ENCODE data around the gene INPP5J. TPM values are rescaled to one million over a fixed set of nuclear protein-coding genes. Genes with fewer than 3 reads are reported as not detected.

The INPP5J gene
- total RNA-seq, 2 donors from 2014 or later = 3.5 to 5.4 TPM

GRCh38 chr22:31136155-31136554 is 13.4 kb downstream of the INPP5J start:
- Mint-ChIP-seq H3K36me3 (ENCODE audit: low read depth) (no peaks in the 10 kb centered on the region), H3K4me3 (no peak overlapping the region), H3K4me1 (peaks cover 7% of the 10 kb centered on the region), H3K27ac (peak overlapping the region; percentile 39), H3K27me3 (ENCODE audit: insufficient read depth) (peaks cover 2% of the 10 kb centered on the region), H3K9me3 (no peaks in the 10 kb centered on the region)
- H3K4me3 ChIP-seq (ENCODE audit: low read length) = no peak overlapping the region
- H3K9me3 ChIP-seq (ENCODE audit: control insufficient read depth, low read length) = no peaks in the 10 kb centered on the region
- no peak overlapping the region for H3K9ac ChIP-seq (ENCODE audit: extremely low read depth, low read length, poor library complexity, severe bottlenecking)
- H3K36me3 ChIP-seq (ENCODE audit: control insufficient read depth, insufficient read depth, low read length) = no peaks in the 10 kb centered on the region
- H3K27me3 ChIP-seq (ENCODE audit: control insufficient read depth, insufficient read depth, low read length, poor library complexity, severe bottlenecking) = no peaks in the 10 kb centered on the region
- DNase-seq = no peak
- H3K4me1 ChIP-seq (ENCODE audit: control insufficient read depth, insufficient read depth, low read length) = no peaks in the 10 kb centered on the region
- 94 to 99% methylated on average over 9 of the region's 9 CpGs for WGBS, 2 experiments (ENCODE audit: insufficient coverage in 1 of 2, insufficient read length in 1 of 2)
- no peak overlapping the region for H3K27ac ChIP-seq (ENCODE audit: low read depth, low read length)
- no peak for TF ChIP-seq CTCF (conservative IDR thresholded peaks at IDR 0.05)

GRCh38 chr22:31136711-31137110 is 13.9 kb downstream of the INPP5J start:
- H3K9me3 ChIP-seq (ENCODE audit: control insufficient read depth, low read length) = no peaks in the 10 kb centered on the region
- Mint-ChIP-seq H3K4me3 (no peak overlapping the region), H3K9me3 (no peaks in the 10 kb centered on the region), H3K27ac (no peak overlapping the region), H3K4me1 (peaks cover 7% of the 10 kb centered on the region), H3K36me3 (ENCODE audit: low read depth) (no peaks in the 10 kb centered on the region), H3K27me3 (ENCODE audit: insufficient read depth) (peaks cover 2% of the 10 kb centered on the region)
- no peaks in the 10 kb centered on the region for H3K36me3 ChIP-seq (ENCODE audit: control insufficient read depth, insufficient read depth, low read length)
- no peak overlapping the region for H3K4me3 ChIP-seq (ENCODE audit: low read length)
- 95 to 99% methylated on average over 10 to 16 of the region's 16 CpGs for WGBS, 2 experiments (ENCODE audit: insufficient coverage in 1 of 2, insufficient read length in 1 of 2)
- no peak overlapping the region for H3K9ac ChIP-seq (ENCODE audit: extremely low read depth, low read length, poor library complexity, severe bottlenecking)
- no peak for DNase-seq
- H3K4me1 ChIP-seq (ENCODE audit: control insufficient read depth, insufficient read depth, low read length) = no peaks in the 10 kb centered on the region
- H3K27me3 ChIP-seq (ENCODE audit: control insufficient read depth, insufficient read depth, low read length, poor library complexity, severe bottlenecking) = no peaks in the 10 kb centered on the region
- no peak for TF ChIP-seq CTCF (conservative IDR thresholded peaks at IDR 0.05)
- no peak overlapping the region for H3K27ac ChIP-seq (ENCODE audit: low read depth, low read length)

- H3K27me3 Mint-ChIP-seq (ENCODE audit: insufficient read depth) = peaks cover 4% of the 10 kb centered on the region
- no peak overlapping the region for H3K27ac Mint-ChIP-seq
- WGBS, 2 experiments (ENCODE audit: insufficient coverage in 1 of 2, insufficient read length in 1 of 2) = 79 to 86% methylated on average over 3 to 10 of the region's 10 CpGs
- Histone ChIP-seq H3K9me3 (ENCODE audit: control insufficient read depth, low read length) (no peaks in the 10 kb centered on the region), H3K27ac (ENCODE audit: low read depth, low read length) (no peak overlapping the region), H3K9ac (ENCODE audit: extremely low read depth, low read length, poor library complexity, severe bottlenecking) (no peak overlapping the region), H3K36me3 (ENCODE audit: control insufficient read depth, insufficient read depth, low read length) (no peaks in the 10 kb centered on the region), H3K27me3 (ENCODE audit: control insufficient read depth, insufficient read depth, low read length, poor library complexity, severe bottlenecking) (no peaks in the 10 kb centered on the region), H3K4me3 (ENCODE audit: low read length) (no peak overlapping the region), H3K4me1 (ENCODE audit: control insufficient read depth, insufficient read depth, low read length) (no peaks in the 10 kb centered on the region)
- TF ChIP-seq CTCF (conservative IDR thresholded peaks at IDR 0.05) = no peak
- H3K36me3 Mint-ChIP-seq (ENCODE audit: low read depth) = no peaks in the 10 kb centered on the region
- no peaks in the 10 kb centered on the region for H3K9me3 Mint-ChIP-seq
- H3K4me1 Mint-ChIP-seq = peaks cover 7% of the 10 kb centered on the region
- no peak for DNase-seq
- H3K4me3 Mint-ChIP-seq = no peak overlapping the region
Observed at GRCh38 chr22:31137721-31138120, 15.0 kb downstream of the INPP5J start.

All from endodermal cell (in vitro differentiated cells).